Activated naive CD8-positive, alpha-beta T cell treated with anti-CD3 and anti-CD28 coated beads, Interleukin-2, amount 10 ng/mL, durations not matched to agents 7 days and 5 days (primary cell): Measurements from ENCODE around the gene RIPOR2. TPM values are rescaled to one million over a fixed set of nuclear protein-coding genes. Genes with fewer than 3 reads are reported as not detected.

ENCODE experiments used
- ATAC-seq: fragments of 150-1000 bp; cut with Tn5 transposase; one replicate; pipeline ENCODE4 v1.10.0; 2021; ENCODE audit warnings: low read depth, moderate library complexity
- POLR2A ChIA-PET: fragments of 350-600 bp; sonication (Branson Sonifier 250); formaldehyde crosslinking; loops from one replicate; lab custom pipeline; 2021; ENCODE audit warnings: antibody characterized with exemption; lab: Charles Lee
- DNase-seq: peaks from one replicate; pipeline ENCODE4 v3.0.0; 2021
- H3K27ac Mint-ChIP-seq: one replicate; pipeline ENCODE4 v1.8.0; 2022; ENCODE audit warnings: mild to moderate bottlenecking, mixed read lengths
- H3K27me3 Mint-ChIP-seq: one replicate; pipeline ENCODE4 v1.8.0; 2022; ENCODE audit warnings: mild to moderate bottlenecking, moderate library complexity, mixed read lengths
- H3K36me3 Mint-ChIP-seq: one replicate; pipeline ENCODE4 v1.8.0; 2021; ENCODE audit warnings: mild to moderate bottlenecking, mixed read lengths
- H3K4me1 Mint-ChIP-seq: one replicate; pipeline ENCODE4 v1.8.0; 2021; ENCODE audit warnings: mixed read lengths
- H3K4me3 Mint-ChIP-seq: one replicate; pipeline ENCODE4 v1.8.0; 2022; ENCODE audit warnings: mild to moderate bottlenecking, moderate library complexity, mixed read lengths
- H3K9me3 Mint-ChIP-seq: one replicate; pipeline ENCODE4 v1.8.0; 2021; ENCODE audit warnings: mixed read lengths
- total RNA-seq, 2 experiments: library from RNA; stranded (reverse); gene quantifications; one replicate each; pipeline ENCODE4 v1.2.3, GENCODE V29; 2021

Gene RIPOR2
- total RNA-seq, 2 experiments from 2014 or later: 181 to 195 TPM

GRCh38 chr6:24809728-24810127, 126.0 kb downstream of the RIPOR2 start:
- POLR2A ChIA-PET: no interaction called here
- Mint-ChIP-seq H3K27me3 (no peaks in the 10 kb centered on the region), H3K4me3 (no peak overlapping the region), H3K9me3 (no peaks in the 10 kb centered on the region), H3K36me3 (peaks cover 19% of the 10 kb centered on the region), H3K4me1 (no peaks in the 10 kb centered on the region), H3K27ac (no peak overlapping the region)
- DNase-seq: no peak
- ATAC-seq: no peak

- Mint-ChIP-seq H3K27me3 (no peaks in the 10 kb centered on the region), H3K27ac (no peak overlapping the region), H3K4me1 (no peaks in the 10 kb centered on the region), H3K36me3 (peaks cover 23% of the 10 kb centered on the region), H3K4me3 (no peak overlapping the region), H3K9me3 (no peaks in the 10 kb centered on the region)
- POLR2A ChIA-PET: interaction anchor here (1.1 kb wide), 1 partner anchor 10 kb away, joined by 5 read pairs; no protein-coding TSS in a partner anchor
- DNase-seq (no peak), ATAC-seq (no peak)
Observed at GRCh38 chr6:24807584-24807983, 128.2 kb downstream of the RIPOR2 start.

- POLR2A ChIA-PET: interaction anchor here (0.7 kb wide), 1 partner anchor 1448 kb away, joined by 4 read pairs; a partner anchor contains a TSS
- Mint-ChIP-seq H3K36me3 (peaks cover 23% of the 10 kb centered on the region), H3K4me3 (no peak overlapping the region), H3K9me3 (no peaks in the 10 kb centered on the region), H3K27me3 (no peaks in the 10 kb centered on the region), H3K27ac (peak overlapping the region; percentile 14), H3K4me1 (peaks cover 3% of the 10 kb centered on the region)
- DNase-seq: no peak
- no peak for ATAC-seq
Observed at GRCh38 chr6:24802271-24803059, 133.3 kb downstream of the RIPOR2 start.

DNA sequence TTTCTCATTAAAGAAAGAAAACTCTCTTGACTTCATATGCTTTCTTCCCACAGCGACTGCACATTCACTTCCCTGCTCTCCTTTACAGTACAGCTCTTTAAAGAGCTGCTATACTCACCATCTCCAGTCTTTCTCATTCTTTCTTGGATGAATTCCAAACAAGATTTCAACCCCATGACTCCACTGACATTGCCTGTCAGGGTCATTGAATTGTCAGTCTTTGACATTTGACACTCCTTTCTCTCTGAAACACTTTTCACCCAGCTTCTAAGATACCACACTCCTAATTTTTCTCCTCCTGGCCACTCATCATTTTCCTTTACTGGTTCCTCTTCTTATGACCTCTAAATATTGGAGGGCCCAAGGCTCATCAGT, 136.2 kb downstream of the RIPOR2 start:
- DNase-seq (no peak), ATAC-seq (no peak)
- no peak overlapping the region for H3K4me3 Mint-ChIP-seq
- no peaks in the 10 kb centered on the region for H3K9me3 Mint-ChIP-seq
- peaks cover 20% of the 10 kb centered on the region for H3K36me3 Mint-ChIP-seq
- H3K27me3 Mint-ChIP-seq: no peaks in the 10 kb centered on the region
- POLR2A ChIA-PET: interaction anchor here (0.7 kb wide), 1 partner anchor 329 kb away, joined by 3 read pairs; no protein-coding TSS in a partner anchor
- H3K4me1 Mint-ChIP-seq: peaks cover 3% of the 10 kb centered on the region
- no peak overlapping the region for H3K27ac Mint-ChIP-seq

DNA sequence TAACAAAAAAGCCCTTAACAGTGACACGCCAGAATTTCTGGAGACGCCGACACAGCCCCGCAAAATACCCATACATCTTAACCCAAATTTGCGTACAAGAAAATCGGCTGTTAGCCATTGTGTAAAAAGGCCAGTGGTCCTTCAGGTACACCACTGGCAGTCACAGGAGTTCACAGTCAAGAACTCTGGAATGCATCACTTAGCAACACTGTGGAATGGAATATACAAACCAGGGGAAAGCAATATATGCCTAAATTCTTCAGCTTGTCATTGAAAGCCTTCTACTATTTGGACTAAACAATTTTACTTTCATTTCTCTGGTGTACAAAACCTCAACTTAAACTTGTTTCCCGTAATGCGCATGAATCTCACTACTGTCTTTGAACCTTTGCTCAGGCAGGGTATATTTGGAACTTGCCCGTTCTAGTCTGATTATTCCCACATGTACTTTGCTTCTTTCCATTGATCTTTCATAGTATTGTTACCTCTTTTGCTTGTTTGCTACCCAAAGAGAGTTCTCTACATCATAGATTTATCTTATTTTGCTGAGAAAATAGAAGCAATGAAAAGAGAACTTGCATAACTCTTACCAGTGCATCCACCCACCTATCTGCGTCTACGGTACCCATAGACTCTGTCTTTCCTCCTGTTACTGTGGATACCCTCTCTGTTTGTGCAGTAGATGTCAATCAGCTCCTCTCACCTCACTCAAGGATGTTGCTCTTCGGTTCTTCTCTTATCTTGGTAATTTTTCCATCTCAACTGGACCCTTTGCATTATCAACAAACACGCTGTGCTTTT, 136.8 kb downstream of the RIPOR2 start, which contains the start of gene ARMH2:
ARMH2 (minus strand) TSS at position 178 of the 801 bp plus-strand sequence; CDS start at position 118, 60 bp downstream.
- peaks cover 19% of the 10 kb centered on the region for H3K36me3 Mint-ChIP-seq
- ATAC-seq (no peak), DNase-seq (no peak)
- peaks cover 3% of the 10 kb centered on the region for H3K4me1 Mint-ChIP-seq
- no peak within 1 kb of the TSS for H3K27ac Mint-ChIP-seq
- H3K4me3 Mint-ChIP-seq: no peak within 1 kb of the TSS
- H3K9me3 Mint-ChIP-seq: no peaks in the 10 kb centered on the region
- H3K27me3 Mint-ChIP-seq: no peaks in the 10 kb centered on the region
- POLR2A ChIA-PET: interaction anchor here (0.7 kb wide), 1 partner anchor 330 kb away, joined by 3 read pairs; no protein-coding TSS in a partner anchor

- POLR2A ChIA-PET: interaction anchor here (0.7 kb wide), 1 partner anchor 288 kb away, joined by 3 read pairs; no protein-coding TSS in a partner anchor
- Mint-ChIP-seq H3K4me1 (peaks cover 5% of the 10 kb centered on the region), H3K4me3 (no peak overlapping the region), H3K9me3 (no peaks in the 10 kb centered on the region), H3K36me3 (peaks cover 16% of the 10 kb centered on the region), H3K27me3 (no peaks in the 10 kb centered on the region), H3K27ac (no peak overlapping the region)
- DNase-seq (no peak), ATAC-seq (no peak)
Observed at GRCh38 chr6:24797596-24798216, 138.1 kb downstream of the RIPOR2 start.

GRCh38 chr6:24796616-24797290, 139.0 kb downstream of the RIPOR2 start:
- no peaks in the 10 kb centered on the region for H3K27me3 Mint-ChIP-seq
- no peak overlapping the region for H3K27ac Mint-ChIP-seq
- H3K4me3 Mint-ChIP-seq: no peak overlapping the region
- DNase-seq: no peak
- no peaks in the 10 kb centered on the region for H3K9me3 Mint-ChIP-seq
- peaks cover 16% of the 10 kb centered on the region for H3K36me3 Mint-ChIP-seq
- ATAC-seq: no peak
- H3K4me1 Mint-ChIP-seq: peaks cover 5% of the 10 kb centered on the region
- POLR2A ChIA-PET: no interaction called here

DNA sequence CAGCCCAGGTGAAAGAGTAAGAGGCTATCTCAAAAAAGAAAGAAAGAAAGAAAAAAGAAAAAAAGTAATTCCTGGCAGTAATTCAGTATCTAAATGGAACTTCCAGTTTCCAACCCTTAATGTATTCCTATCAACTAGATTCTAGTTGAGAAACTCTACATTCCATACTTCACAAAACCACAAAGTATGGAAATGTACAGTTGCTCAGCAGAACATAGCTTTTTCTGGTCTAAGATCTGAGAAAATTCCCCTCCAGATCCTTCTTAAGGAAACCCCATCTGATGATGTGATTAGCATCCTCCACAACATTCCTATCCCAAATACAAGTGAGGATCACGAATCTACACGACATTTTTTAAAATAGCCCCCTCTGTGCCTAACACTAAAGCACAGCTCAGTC, 140.7 kb downstream of the RIPOR2 start:
- no peak for ATAC-seq
- Mint-ChIP-seq H3K4me3 (no peak overlapping the region), H3K9me3 (no peaks in the 10 kb centered on the region), H3K4me1 (peaks cover 5% of the 10 kb centered on the region), H3K27me3 (no peaks in the 10 kb centered on the region), H3K27ac (no peak overlapping the region), H3K36me3 (peaks cover 13% of the 10 kb centered on the region)
- no peak for DNase-seq
- POLR2A ChIA-PET: no interaction called here

- no peak overlapping the region for H3K27ac Mint-ChIP-seq
Observed at GRCh38 chr6:24788031-24788665, 147.6 kb downstream of the RIPOR2 start.

GRCh38 chr6:24780206-24780605, 155.6 kb downstream of the RIPOR2 start:
- Mint-ChIP-seq H3K4me3 (no peak overlapping the region), H3K9me3 (no peaks in the 10 kb centered on the region), H3K4me1 (peaks cover 41% of the 10 kb centered on the region), H3K36me3 (peaks cover 48% of the 10 kb centered on the region), H3K27ac (no peak overlapping the region), H3K27me3 (no peaks in the 10 kb centered on the region)
- DNase-seq (no peak), ATAC-seq (no peak)
- POLR2A ChIA-PET: interaction anchor here (0.6 kb wide), 1 partner anchor 233 kb away, joined by 3 read pairs; no protein-coding TSS in a partner anchor

More at GRCh38 chr6:24788031-24788665, 147.6 kb downstream of the RIPOR2 start:
- peaks cover 27% of the 10 kb centered on the region for H3K36me3 Mint-ChIP-seq
- H3K27me3 Mint-ChIP-seq: no peaks in the 10 kb centered on the region
- DNase-seq: no peak
- POLR2A ChIA-PET: interaction anchor here (1.1 kb wide), 1 partner anchor 13 kb away, joined by 3 read pairs; no protein-coding TSS in a partner anchor
- no peak for ATAC-seq
- no peaks in the 10 kb centered on the region for H3K9me3 Mint-ChIP-seq
- no peak overlapping the region for H3K4me3 Mint-ChIP-seq
- H3K4me1 Mint-ChIP-seq: peaks cover 2% of the 10 kb centered on the region

- no peak overlapping the region for H3K27ac Mint-ChIP-seq
- peaks cover 46% of the 10 kb centered on the region for H3K36me3 Mint-ChIP-seq
- peaks cover 41% of the 10 kb centered on the region for H3K4me1 Mint-ChIP-seq
- H3K4me3 Mint-ChIP-seq: no peak overlapping the region
- POLR2A ChIA-PET: no interaction called here
- no peaks in the 10 kb centered on the region for H3K27me3 Mint-ChIP-seq
- DNase-seq (no peak), ATAC-seq (no peak)
- H3K9me3 Mint-ChIP-seq: no peaks in the 10 kb centered on the region
Observed at GRCh38 chr6:24779416-24780016, 156.2 kb downstream of the RIPOR2 start.

DNA sequence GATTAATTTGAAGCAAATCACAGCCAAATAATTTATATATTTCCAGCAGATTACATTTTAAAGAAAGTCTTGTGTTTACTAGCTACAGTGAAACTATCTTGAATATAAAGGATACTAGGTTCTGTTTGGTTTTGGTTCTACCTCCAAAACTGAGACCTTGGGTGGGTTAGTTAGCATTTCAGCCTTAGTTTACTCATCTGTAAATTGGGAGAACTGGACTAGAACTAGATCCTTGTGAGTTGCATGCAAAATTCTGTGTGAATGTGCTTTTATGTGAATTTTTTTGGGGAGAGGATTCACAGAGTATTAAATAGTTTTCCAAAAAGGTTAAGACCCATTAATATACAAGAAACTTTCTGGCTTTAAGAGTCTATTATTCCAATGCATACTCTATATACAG, 156.9 kb downstream of the RIPOR2 start:
- POLR2A ChIA-PET: no interaction called here
- peaks cover 40% of the 10 kb centered on the region for H3K4me1 Mint-ChIP-seq
- H3K9me3 Mint-ChIP-seq: no peaks in the 10 kb centered on the region
- H3K27ac Mint-ChIP-seq: no peak overlapping the region
- DNase-seq: no peak
- H3K36me3 Mint-ChIP-seq: peaks cover 42% of the 10 kb centered on the region
- H3K4me3 Mint-ChIP-seq: peak overlapping the region; percentile 30
- H3K27me3 Mint-ChIP-seq: no peaks in the 10 kb centered on the region
- no peak for ATAC-seq
